NCI-H69 (cell line): Measurements from ENCODE around the gene RAPGEF5.

Source experiments
- DNase-seq: peaks from one replicate; lab custom pipeline; 2025; lab: John Stamatoyannopoulos, UW

The RAPGEF5 gene

DNA sequence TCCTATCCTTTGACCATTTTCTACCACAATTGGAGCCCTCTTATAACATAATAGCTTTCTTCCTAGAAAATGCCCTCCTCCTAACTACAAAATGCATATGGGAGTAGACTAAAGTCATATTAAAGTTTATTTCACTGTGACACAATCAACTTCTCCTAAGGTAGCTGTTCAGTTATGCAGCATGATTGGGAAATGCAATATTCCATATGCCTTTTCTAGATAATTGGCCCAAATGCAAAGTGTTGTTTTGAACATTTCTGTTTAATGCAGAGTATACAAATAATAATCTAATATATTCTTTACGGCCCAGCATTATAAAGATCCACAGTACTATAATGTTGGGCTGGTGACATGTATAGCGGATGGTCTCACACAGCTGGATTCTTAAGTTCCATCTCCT is 205.1 kb downstream of the RAPGEF5 start:
- no peak for DNase-seq

DNA sequence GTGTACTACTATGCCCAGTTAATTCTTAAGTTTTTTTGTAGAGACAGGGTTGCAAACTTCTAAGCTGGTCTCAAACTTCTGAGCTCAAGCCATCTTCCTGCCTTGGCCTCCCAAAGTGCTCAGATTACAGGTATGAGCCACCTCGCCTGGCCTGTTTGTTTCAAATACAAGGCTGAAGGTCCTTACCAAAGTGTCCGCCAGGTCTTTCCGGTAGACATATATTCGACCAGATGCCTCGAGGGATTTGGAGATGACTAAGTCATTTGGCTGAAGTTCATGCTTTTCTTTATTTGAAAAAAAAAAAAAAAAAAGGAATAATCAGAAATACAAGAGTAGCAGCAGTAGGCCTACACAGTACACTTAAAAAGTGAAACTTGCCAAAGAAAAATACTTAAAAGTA is 206.7 kb downstream of the RAPGEF5 start:
- DNase-seq: peak; percentile 10

DNA sequence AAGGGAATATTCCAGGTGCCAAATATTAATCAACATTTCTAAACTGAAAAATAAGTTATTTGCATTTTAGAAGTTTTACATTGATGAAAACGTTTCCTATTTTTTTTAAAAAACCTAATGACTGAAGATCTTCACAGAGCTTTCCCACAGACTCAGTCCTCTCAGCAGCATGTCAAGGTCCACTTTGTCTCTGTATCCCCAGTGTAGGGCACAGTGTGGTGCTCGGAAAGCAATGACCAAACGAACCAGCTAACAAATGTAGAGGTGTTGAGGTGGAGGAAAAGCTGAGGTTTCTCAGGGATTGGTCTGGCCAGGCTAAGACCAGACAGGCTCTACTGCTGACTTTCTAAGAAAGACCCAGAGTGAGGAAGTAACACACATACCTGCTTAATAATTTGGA is 209.1 kb downstream of the RAPGEF5 start:
- DNase-seq: no peak

DNA sequence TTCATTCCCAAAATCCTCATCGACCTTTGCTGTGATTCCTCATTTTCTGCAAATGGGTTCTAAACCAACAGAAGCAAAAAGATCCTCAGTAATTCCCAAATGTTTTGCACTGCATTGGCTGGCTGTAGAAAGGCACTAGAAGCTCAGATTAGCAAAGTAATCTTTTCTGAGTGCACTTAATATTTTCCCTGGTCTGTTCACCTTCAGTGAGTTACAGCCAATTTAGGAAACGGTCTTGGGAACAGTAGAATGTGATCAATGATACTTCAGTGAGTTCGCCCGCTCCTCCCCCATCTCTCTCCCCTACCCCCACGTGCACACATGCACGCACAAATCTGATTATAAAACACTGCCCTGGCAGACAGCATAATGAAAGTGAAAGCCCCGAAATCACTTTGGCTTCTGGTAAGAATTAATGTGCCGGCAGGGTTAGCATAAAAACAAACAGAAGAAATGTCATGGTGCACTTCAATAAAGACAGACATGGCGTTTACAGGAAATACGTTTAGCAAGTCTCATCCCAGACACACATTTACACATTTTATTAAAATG is 209.9 kb downstream of the RAPGEF5 start:
- DNase-seq: no peak

DNA sequence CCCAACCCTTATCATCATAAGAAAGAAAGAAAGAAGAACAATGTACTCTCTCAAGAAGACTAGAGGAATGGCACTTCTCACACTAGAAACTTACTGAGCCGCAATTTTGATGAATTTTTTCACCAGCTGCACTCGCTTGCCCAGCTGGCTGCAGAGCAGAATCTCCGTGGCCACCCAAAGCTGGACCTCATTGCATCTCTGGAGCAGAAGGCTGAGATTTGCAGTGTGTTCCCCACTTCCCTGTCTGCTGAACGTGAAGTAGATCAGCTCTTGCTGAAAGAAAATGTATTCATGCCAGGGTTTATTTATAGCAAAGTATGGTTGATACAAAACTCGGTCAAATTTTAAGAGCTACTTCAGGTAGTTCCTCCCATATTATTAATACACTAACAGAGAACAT is 212.0 kb downstream of the RAPGEF5 start:
- DNase-seq: no peak

DNA sequence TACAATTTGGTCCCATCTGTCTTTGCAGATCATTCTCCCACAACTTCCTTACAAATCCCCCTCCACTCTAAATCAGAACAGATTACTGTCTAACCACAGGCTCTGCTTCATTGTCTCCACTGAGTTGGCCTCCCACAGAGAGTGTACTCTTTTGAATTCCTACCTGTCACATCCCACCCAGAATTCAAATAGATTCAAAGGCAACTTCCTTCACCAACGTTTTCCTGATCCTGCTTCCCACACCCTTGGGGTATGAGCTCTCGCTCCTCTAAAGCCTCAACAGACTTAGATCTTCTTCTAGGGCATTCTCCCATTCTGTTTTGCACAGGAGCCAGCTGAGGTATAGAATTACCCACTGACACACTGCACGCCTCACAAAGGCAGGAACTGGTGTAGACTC is 213.5 kb downstream of the RAPGEF5 start:
- DNase-seq: peak; percentile 75

DNA sequence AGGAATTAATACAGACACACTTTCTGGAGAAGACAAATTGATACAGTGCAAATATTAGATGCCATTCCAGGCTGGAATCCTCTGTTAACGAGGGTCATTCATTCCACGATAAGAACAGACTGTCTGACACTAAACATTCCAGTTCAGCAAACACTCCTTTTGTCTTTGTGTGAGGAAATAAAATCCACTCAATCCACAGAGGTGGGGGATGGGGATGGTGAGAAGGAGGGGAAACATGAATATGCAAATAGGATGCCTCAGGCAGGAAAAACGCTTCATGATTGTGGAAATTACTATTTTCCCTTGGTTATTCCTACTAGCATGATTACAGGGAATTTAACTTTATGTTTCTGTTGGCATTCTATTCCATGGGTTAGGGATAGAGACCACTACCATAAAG is 214.4 kb downstream of the RAPGEF5 start:
- peak; percentile 85 for DNase-seq

DNA sequence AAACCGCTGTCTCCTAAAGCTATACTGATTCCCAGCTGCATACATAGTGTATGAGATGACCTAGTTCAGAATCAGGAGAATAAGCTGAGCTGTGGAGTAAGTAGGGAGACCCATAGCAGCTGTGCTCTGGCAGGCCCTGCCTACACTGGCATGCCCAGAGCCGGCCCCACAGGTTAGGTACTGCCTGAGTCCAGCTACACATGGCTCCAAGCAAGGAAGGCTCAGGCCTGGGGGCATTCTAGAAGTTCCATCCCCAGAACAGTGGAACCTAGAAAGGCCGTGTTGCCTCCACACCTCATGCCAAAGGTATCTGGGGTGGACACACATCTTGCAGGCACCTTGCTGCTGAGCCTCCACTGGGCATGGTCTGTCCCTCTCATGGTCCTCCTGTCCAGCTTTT is 215.6 kb downstream of the RAPGEF5 start:
- no peak for DNase-seq

DNA sequence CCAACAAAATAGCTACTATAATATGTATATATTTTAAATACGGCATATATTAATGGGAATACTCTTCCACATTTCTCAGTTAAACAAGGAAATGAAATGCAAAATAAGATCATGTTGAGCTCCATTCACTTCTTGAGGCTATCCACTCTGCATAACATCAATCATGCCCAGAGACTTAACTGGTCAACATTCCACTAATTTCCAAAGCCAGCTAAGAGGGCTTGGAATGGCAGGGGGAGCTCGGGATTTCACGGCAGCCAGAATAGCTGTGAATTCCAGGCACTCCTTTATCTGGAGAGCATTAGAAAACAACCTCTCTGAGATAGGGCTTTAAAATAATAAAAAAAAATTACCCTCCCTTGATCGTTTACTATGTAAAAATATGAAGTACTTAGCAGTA is 216.4 kb downstream of the RAPGEF5 start:
- no peak for DNase-seq

DNA sequence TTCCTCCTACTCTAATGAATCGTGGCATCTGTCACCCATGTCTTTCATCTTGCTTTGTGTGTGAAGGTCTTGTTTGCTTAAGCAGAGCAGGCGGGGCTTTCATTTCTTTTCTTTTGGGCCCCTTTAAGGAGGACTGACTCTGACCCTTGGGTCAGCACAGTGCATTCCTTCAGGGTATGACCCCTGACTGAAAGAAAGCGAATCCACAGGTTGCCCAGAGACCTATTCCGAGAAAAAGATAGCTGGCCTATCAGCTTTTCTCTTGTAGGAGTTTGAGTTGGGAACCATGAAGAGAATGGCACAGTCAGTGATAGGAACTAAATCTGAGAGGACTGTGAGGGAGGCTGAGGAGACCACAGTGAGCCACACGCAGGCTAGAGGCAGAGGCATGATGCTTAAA is 218.1 kb downstream of the RAPGEF5 start:
- no peak for DNase-seq

DNA sequence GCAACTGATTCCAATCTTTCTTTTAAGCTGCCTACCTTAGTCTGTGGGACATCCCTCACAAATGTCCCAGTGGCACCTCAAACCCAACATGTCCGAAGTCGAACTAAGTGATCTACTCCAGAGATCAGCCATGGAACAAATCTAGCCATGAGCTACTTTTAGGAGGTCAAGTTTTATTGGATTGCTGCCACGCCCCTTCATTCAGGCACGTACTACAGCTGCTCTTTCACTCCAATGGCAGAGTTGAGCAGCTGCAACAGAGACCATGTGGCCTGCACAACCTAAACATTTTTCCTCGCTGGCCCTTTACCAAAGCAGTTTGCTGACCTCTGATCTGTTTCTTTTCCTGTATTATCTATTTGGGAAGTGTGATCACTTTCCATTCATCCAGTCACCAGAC is 218.8 kb downstream of the RAPGEF5 start:
- no peak for DNase-seq

DNA sequence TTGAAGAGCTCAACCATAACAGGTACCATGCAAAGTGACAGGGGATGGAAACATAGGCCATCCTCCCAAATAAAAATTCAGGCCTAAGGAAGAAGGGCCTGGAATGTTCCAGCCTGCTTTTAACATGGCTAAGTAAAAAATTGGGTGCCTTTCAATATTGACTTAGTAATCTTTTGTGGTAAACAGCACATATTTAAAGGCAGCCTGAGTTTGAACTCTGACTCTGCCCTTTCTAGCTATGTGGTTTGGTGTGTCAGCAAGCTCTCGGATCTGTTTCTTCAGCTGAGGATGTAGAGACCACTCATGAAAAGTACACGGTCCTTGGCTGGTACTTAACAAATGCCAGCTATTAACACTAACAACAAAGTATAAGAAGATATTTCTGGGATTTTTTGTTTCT is 219.5 kb downstream of the RAPGEF5 start:
- no peak for DNase-seq

DNA sequence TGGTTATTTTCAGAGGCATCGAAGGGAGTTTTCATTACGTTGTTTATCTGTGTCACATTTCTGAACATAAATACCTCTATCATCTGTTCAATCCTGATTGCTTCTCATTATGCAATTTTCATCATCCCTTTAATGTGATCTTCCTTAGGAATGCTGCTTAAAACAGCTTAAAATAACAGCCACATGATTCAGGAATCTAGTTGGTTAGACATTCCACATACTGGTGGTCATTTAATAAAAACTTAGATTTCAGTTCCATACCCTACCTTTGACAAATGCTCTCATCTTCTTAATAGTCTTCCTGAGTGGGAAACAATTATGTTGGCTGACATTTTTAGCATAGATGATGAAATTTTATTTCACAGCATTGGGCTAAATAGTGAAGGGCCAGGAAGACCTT is 219.9 kb downstream of the RAPGEF5 start:
- DNase-seq: no peak

DNA sequence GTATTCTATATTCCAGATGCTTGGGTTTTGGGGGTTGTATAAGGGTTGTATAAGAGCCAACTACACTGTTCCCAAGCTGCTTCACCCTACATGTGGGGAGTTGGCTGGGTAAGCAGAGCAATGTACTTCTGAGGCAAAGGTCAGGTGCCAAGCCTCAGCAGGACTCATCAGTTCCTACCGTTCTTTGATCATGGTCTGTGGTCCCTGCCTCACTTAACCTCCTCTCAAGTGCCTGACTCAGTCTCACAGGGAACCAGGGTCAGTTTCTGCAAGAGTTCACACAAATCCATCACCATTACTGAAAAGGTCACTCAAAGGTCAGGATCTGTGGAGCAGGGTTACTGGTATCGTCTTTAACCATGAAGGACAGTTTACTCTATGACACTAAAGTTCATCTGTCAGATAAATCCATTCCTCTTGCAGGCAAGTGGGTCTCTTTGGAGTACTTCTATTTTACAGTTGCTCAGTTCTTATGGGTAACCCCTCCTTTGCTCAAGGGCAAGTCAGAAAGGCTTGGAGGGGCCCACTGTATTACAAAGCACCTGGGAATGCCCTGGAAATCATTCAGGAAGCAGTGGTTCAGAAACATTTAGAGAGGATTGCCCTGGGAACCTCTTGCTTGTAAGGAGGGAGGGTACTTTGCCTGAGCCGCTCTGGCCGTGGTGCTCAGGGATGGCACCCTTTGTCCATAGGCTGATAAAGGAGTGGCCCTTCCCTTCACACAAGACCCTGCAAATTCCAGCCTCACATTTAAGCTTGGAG is 227.0 kb downstream of the RAPGEF5 start:
- no peak for DNase-seq

DNA sequence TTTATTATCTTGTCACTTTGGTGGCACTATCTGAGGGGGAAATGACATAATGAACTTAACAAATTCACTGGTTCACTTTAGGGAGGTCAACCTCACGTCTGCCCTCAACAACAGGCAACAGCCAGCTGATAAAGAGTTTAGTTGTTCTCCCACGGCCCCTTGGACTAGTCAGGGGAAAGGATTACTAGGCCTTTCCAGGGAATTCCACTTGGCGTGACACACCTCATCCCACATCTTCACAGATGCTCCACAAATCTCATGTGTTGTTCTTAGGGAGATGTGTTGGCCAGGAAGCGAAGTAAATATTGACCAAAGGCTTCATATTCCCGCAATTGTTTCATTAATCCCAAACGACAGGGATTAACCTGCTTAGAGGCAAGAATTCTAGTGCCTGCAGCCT is 227.8 kb downstream of the RAPGEF5 start:
- DNase-seq: no peak

DNA sequence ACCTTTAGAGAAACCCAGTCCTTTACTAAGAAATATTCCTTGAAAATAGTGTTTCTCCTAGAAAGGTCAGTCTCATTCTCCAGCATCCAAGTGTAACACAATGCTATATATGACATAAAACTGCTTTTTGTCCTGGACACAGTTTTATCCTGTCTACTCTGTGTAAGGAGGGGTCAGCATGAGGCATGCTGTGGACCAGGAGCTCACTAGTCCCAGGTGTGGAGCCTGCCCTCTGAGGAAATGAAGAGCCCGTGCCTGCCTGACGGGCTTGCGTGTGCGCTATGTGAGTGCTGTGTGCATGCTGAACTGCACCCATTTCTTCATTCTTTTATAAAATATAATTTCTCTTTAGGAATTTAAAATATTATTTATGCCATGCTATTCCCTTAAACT is 228.4 kb downstream of the RAPGEF5 start:
- no peak for DNase-seq

DNA sequence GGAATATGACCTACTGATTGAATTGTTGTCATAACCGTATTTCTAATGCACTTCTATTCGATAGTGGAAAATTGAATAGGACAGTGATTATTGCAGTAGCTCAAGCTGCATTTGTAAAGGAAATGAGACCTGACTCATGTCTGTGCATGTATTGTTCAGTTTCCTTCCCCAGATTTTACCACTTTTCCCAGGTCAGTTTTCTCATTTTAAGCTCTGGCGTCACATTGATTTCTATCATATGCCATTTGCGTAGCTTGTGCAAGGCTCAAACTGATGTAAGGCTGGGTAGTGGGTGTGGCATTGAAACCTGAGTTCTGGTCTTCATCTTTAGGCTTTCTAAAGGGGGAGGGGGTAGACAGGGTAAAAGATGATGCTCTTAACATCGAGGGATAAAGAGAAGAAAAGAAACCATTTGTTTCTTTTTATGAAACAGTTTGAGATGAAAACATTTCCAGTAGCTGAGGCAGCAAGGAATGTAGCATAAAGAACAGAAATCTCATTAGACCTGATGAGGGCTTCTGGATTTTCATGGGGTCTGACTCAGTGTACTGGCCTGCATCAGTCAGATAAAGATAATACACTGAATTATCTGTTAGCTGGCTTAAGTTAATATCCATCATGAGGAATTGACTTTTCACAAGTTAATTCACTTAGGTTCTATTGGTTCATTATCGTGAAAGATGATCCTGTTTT is 229.0 kb downstream of the RAPGEF5 start:
- no peak for DNase-seq

DNA sequence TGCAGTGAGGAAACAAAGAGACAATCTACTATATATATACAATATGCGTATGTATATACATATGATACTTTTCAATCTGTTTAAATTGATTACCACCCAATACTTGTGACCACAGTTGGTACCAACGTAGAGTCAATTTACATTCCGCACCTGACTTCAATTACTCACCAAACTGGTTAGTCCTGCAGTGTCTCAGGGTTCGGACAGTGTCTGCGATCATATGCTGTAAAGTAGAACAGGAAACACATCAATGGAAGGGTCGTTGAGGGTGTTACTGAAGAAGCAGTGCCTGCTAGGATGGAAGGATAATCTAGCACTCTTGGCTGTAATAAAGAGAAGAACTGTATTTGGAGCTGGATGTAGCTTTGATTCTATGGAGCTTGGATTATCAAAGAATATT is 231.5 kb downstream of the RAPGEF5 start:
- no peak for DNase-seq

DNA sequence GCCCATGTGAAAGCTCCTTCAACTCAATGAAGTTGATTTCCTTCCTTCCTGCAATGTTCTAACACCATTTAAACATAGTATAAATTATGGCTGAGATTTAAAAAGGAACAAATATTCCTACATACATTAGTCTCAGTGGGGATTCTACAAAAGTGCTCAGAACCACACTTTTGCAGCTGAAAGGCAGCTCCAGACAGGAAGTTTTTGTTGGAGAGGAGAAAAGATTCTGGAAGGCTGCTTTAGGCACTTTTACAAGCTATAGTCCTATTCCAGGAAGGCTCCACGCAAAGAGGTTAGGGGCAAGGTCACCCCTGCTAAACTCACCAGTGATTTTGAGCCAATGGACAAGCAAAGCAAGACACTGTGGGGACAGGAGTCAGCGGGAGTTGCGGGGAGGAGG is 232.0 kb downstream of the RAPGEF5 start:
- DNase-seq: no peak

DNA sequence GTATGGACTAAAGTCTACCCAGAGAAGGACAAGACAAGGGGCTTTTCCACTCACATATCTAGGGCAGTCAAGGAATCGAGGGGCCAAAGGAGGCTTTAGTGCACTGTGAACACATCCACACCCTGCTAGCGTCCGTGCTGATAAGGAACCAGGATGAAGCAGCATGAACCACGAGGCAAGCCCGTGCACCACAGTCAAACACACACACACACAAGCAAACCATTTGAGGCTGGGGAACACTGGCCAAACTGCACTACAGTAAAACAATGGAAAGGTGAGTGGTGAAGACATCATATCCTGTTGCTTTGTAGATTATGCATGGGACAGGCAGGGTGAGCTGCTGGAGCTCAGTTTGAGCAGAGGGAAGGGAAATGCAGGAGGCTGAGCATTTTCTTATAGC is 233.8 kb downstream of the RAPGEF5 start:
- DNase-seq: no peak

DNA sequence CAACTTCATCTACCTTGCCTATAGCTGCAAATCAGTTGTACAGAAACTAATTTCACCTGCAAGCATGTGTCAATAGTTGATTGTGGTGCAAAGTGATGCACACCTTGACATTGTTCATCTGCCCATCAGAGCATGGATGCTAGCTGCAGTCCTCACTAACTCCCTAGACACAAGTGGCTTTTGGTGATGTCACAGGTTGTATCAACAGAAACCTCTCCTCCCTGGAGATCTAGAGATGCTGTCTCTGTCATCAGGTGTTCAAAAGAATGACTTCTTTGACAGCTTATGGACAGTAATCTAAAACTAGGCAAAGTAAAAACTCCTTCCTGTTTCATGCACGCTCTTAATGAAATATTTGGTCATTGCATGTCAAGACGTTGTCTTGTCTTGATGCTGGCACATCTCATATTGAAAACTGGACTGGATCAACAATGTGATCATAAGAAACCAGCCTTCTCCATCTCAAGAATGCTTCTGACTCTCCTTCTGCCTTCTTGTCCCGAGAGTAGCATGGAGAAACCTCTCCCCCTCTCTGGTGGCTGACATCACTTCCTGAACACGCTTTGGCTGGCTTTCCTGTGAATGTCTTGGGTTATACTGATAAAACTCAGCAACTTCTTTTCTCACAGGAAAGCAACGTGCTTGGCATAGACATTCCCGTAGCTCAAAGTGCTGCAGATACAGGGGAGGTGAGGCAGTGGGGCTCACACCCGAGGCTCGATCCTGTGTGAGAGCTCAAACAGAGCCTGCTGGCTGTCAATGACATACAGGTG is 235.1 kb downstream of the RAPGEF5 start:
- DNase-seq: peak; percentile 17

DNA sequence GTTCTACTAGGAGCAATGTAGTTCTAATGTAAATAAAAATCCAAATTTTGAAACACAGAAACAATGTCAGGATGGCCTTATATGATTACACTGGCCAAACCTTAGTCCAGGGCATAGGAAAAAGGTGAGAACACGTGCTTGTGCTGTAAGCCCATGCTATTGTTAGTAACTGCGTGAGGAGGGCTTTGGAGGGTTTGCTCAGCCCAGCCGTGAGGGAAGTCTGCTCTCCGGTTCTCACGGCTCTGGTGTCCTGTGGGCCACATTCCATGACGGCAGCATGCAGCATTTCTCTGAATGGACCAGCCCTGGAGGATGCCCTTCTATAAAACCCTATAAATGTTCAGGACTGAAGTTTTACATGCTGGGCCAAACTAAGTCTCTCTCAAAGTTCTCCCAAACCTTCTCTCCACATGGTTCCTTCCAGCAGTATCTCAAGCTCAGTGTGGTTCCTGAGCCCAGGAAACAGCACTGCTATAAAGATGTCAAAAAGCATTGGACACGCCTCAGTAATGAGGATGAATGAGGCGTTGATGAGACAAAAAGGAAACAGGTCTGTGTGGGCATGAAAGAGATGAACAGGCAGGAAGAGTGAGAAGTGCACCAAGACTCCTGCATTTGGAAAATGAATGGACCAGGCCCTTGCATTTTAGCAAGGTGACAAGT is 236.4 kb downstream of the RAPGEF5 start:
- DNase-seq: peak; percentile 91
